SK-N-SH (cell line): Measurements from ENCODE around the gene ZNF609. TPM values are rescaled to one million over a fixed set of nuclear protein-coding genes. Genes with fewer than 3 reads are reported as not detected.

Experiments used
- CTCF ChIA-PET: fragments of 300-600, 350-600 bp; formaldehyde crosslinking; extraction: SDS; loops from one replicate; lab custom pipeline; 2021; lab: Yijun Ruan, JAX
- POLR2A ChIA-PET: fragments of 350-600 bp; sonication (Branson Sonifier 250); formaldehyde crosslinking; extraction: SDS; loops from one replicate; lab custom pipeline; 2020; ENCODE audit warnings: antibody characterized with exemption, inconsistent platforms; lab: Yijun Ruan, JAX
- DNase-seq: peaks from one replicate; pipeline ENCODE4 v3.0.0; 2012
- H2AFZ ChIP-seq: fragments of 200-600 bp; sonication (generic); 2 replicates; pipeline ENCODE4 v1.8.1; 2016; ENCODE audit warnings: antibody characterized with exemption, mild to moderate bottlenecking, low read depth
- H3F3A ChIP-seq: fragments of 200-600 bp; sonication (generic); replicated peaks from 2 replicates; pipeline ENCODE3; 2016; ENCODE audit warnings: antibody characterized with exemption, mild to moderate bottlenecking; ENCODE audit not compliant: insufficient read depth
- H3K27ac ChIP-seq, 2 experiments: fragments of 200-500 bp in 1 of 2; fragments of 200-600 bp in 1 of 2; sonication (Bioruptor generic) in 1 of 2; sonication (generic), shearing (Covaris generic) in 1 of 2; 2 replicates each; pipeline versions ENCODE4 v1.5.1 to v1.6.1; 2014 to 2016; ENCODE audit warnings: low read depth in 2 of 2, inconsistent platforms in 1 of 2, low read length in 1 of 2, mild to moderate bottlenecking in 1 of 2, mixed read lengths in 1 of 2
- H3K27me3 ChIP-seq: fragments of 200-600 bp; sonication (generic), shearing (Covaris generic); 2 replicates; pipeline ENCODE4 v1.6.1; 2016; ENCODE audit warnings: mixed run types; ENCODE audit not compliant: insufficient read depth
- H3K36me3 ChIP-seq, 2 experiments: fragments of 200-500 bp in 1 of 2; fragments of 200-600 bp in 1 of 2; sonication (Bioruptor generic) in 1 of 2; sonication (generic) in 1 of 2; replicated peaks in 1 of 2; 2 replicates each; pipeline versions ENCODE3 to v1.5.1; 2014 to 2016; ENCODE audit warnings: low read length in 1 of 2, mild to moderate bottlenecking in 1 of 2; ENCODE audit not compliant: insufficient read depth in 2 of 2, control insufficient read depth in 1 of 2
- H3K4me1 ChIP-seq, 2 experiments: fragments of 200-500 bp in 1 of 2; fragments of 200-600 bp in 1 of 2; sonication (Bioruptor generic) in 1 of 2; sonication (generic), shearing (Covaris generic) in 1 of 2; 2 replicates each; pipeline versions ENCODE4 v1.5.1 to v1.6.1; 2014 to 2016; ENCODE audit warnings: low read depth in 1 of 2, low read length in 1 of 2, mixed run types in 1 of 2; ENCODE audit not compliant: insufficient read depth in 2 of 2, control insufficient read depth in 1 of 2
- H3K4me2 ChIP-seq: fragments of 200-600 bp; sonication (generic), shearing (Covaris generic); 2 replicates; pipeline ENCODE4 v1.6.1; 2017; ENCODE audit warnings: mixed run types
- H3K4me3 ChIP-seq, 2 experiments: fragments of 200-500 bp in 1 of 2; fragments of 200-600 bp in 1 of 2; sonication (Bioruptor generic) in 1 of 2; sonication (generic), shearing (Covaris generic) in 1 of 2; 2 replicates each; pipeline versions ENCODE4 v1.5.1 to v1.8.1; 2014 to 2016; ENCODE audit warnings: low read depth in 2 of 2, inconsistent platforms in 1 of 2, low read length in 1 of 2, mild to moderate bottlenecking in 1 of 2, mixed read lengths in 1 of 2, moderate library complexity in 1 of 2
- H3K79me2 ChIP-seq: fragments of 200-600 bp; sonication (generic); 2 replicates; pipeline ENCODE4 v1.8.1; 2017; ENCODE audit warnings: mild to moderate bottlenecking; ENCODE audit not compliant: insufficient read depth
- H3K9ac ChIP-seq: fragments of 200-600 bp; sonication (generic); 2 replicates; pipeline ENCODE4 v1.6.1; 2017; ENCODE audit warnings: mixed run types
- H3K9me2 ChIP-seq: fragments of 200-600 bp; sonication (generic); 2 replicates; pipeline ENCODE4 v1.6.1; 2017; ENCODE audit warnings: mixed run types
- H3K9me3 ChIP-seq: fragments of 200-600 bp; sonication (generic); 2 replicates; pipeline ENCODE4 v1.6.1; 2017; ENCODE audit warnings: mixed run types, mild to moderate bottlenecking, moderate library complexity
- H4K20me1 ChIP-seq: fragments of 200-600 bp; sonication (generic); 2 replicates; pipeline ENCODE4 v1.6.1; 2017; ENCODE audit warnings: mild to moderate bottlenecking, mixed run types; ENCODE audit not compliant: insufficient read depth
- CHD2 ChIP-seq: fragments of 150-350 bp; IDR thresholded peaks from 2 replicates; pipeline ENCODE4 v1.6.1; 2018; ENCODE audit warnings: low read length; ENCODE audit not compliant: partially characterized antibody
- EP300 ChIP-seq, 2 experiments: IDR thresholded peaks; 2 replicates each; pipeline versions ENCODE4 v1.4.0 to v1.6.1; 2012; ENCODE audit warnings: borderline replicate concordance in 1 of 2, low read depth in 1 of 2, low read length in 1 of 2
- FOXJ3 ChIP-seq: sonication (generic); formaldehyde crosslinking; IDR thresholded peaks from 2 replicates; pipeline ENCODE4 v1.5.1; 2020; ENCODE audit warnings: mild to moderate bottlenecking, missing genetic modification reagents
- GABPA ChIP-seq: IDR thresholded peaks from 2 replicates; pipeline ENCODE4 v1.4.0; 2012; ENCODE audit warnings: low read depth, mild to moderate bottlenecking
- JUND ChIP-seq: IDR thresholded peaks from 2 replicates; pipeline ENCODE4 v1.4.0; 2012
- MEF2A ChIP-seq: IDR thresholded peaks from 2 replicates; pipeline ENCODE4 v1.4.0; 2012; ENCODE audit warnings: low read depth, borderline replicate concordance
- NRF1 ChIP-seq: IDR thresholded peaks from 2 replicates; pipeline ENCODE4 v1.6.1; 2012; ENCODE audit warnings: low read depth, mild to moderate bottlenecking, low read length
- RAD21 ChIP-seq: IDR thresholded peaks from 2 replicates; pipeline ENCODE4 v1.6.1; 2012; ENCODE audit warnings: mild to moderate bottlenecking, low read length
- TEAD4 ChIP-seq: IDR thresholded peaks from 2 replicates; pipeline ENCODE4 v1.4.0; 2012; ENCODE audit warnings: mild to moderate bottlenecking, borderline replicate concordance; ENCODE audit not compliant: insufficient read depth
- WGBS: methylation state at CpG from one replicate; pipeline ENCODE4 v1.1.6; 2017; ENCODE audit warnings: low lambda C conversion rate; 5-methylcytosine and 5-hydroxymethylcytosine counted together
- polyA plus RNA-seq, 3 experiments: library from polyadenylated mRNA; depleted of rRNA; stranded (reverse); fragments of >200 nt; gene quantifications; 2 replicates each; pipeline ENCODE4 v1.2.3, GENCODE V29; 2012
- TF ChIP-seq, protein P1 (sequence below): fragments of 200-600 bp; sonication (generic); IDR thresholded peaks from 2 replicates; pipeline ENCODE4 v1.6.1; 2017; ENCODE audit warnings: antibody characterized with exemption, mild to moderate bottlenecking, moderate library complexity
- TF ChIP-seq, protein P2 (sequence below): fragments of 150-350 bp; IDR thresholded peaks from 2 replicates; pipeline ENCODE4 v1.6.1; 2017; ENCODE audit warnings: antibody characterized with exemption, low read length, low read depth, borderline replicate concordance
- TF ChIP-seq, protein P3 (sequence below): IDR thresholded peaks from 2 replicates; pipeline ENCODE4 v1.6.1; 2012; ENCODE audit warnings: mild to moderate bottlenecking, low read depth, low read length, moderate library complexity

The ZNF609 gene
- polyA plus RNA-seq, 1 of the 3 experiments (the other 2 are of a cell fraction), result 12.6 TPM

DNA sequence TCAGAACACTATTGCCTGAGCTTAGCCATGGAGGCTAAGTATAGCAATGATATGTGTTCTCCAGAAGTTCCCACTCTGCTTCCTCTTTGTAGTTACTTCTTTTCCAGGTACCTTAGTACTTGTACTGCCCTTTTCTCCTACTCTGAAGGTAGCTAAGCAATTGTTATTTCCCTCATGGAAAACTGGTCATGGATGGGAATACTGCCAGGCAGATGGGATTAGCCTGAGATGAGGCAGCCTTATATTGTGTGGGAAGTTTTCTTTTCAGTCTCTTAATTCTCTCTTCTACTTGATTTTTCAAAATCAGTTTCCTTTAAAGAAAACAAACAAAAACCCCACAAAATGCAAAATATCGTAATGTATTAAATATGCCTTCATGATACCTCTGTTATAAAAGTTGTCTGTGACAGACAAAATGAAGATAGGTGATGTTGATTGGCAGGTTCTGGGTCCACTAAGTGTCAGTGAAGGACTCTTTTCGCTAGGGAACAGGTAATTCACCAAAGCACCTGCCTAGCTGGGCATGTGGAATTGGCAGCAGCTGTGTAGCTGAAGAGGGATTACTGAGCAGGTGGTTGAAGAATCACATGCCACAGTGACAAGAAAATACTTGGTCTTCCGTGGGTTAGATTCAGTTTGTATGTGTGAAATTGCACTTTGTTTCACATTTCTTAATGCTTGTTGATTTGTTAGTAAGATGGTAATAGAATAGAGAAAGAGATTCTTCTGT is 4.1 kb downstream of the ZNF609 start:
- DNase-seq, result no peak
- no peak for TF ChIP-seq FOXJ3 (CRISPR knock-in tag)
- TF ChIP-seq, protein P1, sequence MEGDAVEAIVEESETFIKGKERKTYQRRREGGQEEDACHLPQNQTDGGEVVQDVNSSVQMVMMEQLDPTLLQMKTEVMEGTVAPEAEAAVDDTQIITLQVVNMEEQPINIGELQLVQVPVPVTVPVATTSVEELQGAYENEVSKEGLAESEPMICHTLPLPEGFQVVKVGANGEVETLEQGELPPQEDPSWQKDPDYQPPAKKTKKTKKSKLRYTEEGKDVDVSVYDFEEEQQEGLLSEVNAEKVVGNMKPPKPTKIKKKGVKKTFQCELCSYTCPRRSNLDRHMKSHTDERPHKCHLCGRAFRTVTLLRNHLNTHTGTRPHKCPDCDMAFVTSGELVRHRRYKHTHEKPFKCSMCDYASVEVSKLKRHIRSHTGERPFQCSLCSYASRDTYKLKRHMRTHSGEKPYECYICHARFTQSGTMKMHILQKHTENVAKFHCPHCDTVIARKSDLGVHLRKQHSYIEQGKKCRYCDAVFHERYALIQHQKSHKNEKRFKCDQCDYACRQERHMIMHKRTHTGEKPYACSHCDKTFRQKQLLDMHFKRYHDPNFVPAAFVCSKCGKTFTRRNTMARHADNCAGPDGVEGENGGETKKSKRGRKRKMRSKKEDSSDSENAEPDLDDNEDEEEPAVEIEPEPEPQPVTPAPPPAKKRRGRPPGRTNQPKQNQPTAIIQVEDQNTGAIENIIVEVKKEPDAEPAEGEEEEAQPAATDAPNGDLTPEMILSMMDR, result no peak
- no peak for TF ChIP-seq TEAD4
- TF ChIP-seq, protein P2, sequence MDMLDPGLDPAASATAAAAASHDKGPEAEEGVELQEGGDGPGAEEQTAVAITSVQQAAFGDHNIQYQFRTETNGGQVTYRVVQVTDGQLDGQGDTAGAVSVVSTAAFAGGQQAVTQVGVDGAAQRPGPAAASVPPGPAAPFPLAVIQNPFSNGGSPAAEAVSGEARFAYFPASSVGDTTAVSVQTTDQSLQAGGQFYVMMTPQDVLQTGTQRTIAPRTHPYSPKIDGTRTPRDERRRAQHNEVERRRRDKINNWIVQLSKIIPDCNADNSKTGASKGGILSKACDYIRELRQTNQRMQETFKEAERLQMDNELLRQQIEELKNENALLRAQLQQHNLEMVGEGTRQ, result no peak
- no peak for TF ChIP-seq RAD21
- TF ChIP-seq JUND, result no peak
- TF ChIP-seq, protein P3, sequence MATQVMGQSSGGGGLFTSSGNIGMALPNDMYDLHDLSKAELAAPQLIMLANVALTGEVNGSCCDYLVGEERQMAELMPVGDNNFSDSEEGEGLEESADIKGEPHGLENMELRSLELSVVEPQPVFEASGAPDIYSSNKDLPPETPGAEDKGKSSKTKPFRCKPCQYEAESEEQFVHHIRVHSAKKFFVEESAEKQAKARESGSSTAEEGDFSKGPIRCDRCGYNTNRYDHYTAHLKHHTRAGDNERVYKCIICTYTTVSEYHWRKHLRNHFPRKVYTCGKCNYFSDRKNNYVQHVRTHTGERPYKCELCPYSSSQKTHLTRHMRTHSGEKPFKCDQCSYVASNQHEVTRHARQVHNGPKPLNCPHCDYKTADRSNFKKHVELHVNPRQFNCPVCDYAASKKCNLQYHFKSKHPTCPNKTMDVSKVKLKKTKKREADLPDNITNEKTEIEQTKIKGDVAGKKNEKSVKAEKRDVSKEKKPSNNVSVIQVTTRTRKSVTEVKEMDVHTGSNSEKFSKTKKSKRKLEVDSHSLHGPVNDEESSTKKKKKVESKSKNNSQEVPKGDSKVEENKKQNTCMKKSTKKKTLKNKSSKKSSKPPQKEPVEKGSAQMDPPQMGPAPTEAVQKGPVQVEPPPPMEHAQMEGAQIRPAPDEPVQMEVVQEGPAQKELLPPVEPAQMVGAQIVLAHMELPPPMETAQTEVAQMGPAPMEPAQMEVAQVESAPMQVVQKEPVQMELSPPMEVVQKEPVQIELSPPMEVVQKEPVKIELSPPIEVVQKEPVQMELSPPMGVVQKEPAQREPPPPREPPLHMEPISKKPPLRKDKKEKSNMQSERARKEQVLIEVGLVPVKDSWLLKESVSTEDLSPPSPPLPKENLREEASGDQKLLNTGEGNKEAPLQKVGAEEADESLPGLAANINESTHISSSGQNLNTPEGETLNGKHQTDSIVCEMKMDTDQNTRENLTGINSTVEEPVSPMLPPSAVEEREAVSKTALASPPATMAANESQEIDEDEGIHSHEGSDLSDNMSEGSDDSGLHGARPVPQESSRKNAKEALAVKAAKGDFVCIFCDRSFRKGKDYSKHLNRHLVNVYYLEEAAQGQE, result no peak
- no peak for TF ChIP-seq NRF1
- TF ChIP-seq MEF2A, result no peak
- TF ChIP-seq CHD2, result no peak
- TF ChIP-seq GABPA, result no peak
- TF ChIP-seq EP300 (IDR thresholded peaks at IDR 0.05; ENCODE audit: borderline replicate concordance in 1 of 2, low read depth in 1 of 2, low read length in 1 of 2), result no peak
- TF ChIP-seq, all 33 proteins: peak for 0
- ChIA-PET CTCF (interaction anchor here (0.9 kb wide), 1 partner anchor 219 kb away, joined by 3 read pairs; no protein-coding TSS in a partner anchor), POLR2A (interaction anchor here (0.7 kb wide), 1 partner anchor 26 kb away, joined by 3 read pairs; no protein-coding TSS in a partner anchor)
- H3K9me2 ChIP-seq, result no peaks in the 10 kb centered on the region
- H3K27me3 ChIP-seq, result no peaks in the 10 kb centered on the region
- H3K79me2 ChIP-seq, result peaks cover 83% of the 10 kb centered on the region
- H2AFZ ChIP-seq, result no peak overlapping the region
- H3F3A ChIP-seq, result peaks cover 16% of the 10 kb centered on the region
- 90% methylated on average over 3 of the region's 3 CpGs for WGBS
- peaks cover 73% of the 10 kb centered on the region for H4K20me1 ChIP-seq
- 0 out of 2 replicates have a peak overlapping the region, but pooled peaks have one; percentile 12 for H3K4me2 ChIP-seq
- H3K36me3 ChIP-seq, result peaks cover 2 to 10% of the 10 kb centered on the region in 2 experiments
- H3K9ac ChIP-seq, result no peak overlapping the region
- H3K27ac ChIP-seq, result no peak overlapping the region
- H3K4me3 ChIP-seq, result no peak overlapping the region
- H3K9me3 ChIP-seq, result no peaks in the 10 kb centered on the region
- H3K4me1 ChIP-seq, result peaks cover 18 to 20% of the 10 kb centered on the region in 2 experiments; a peak in 3 of 4 replicates
